ENCODE results near the gene MED10. TPM values are rescaled to one million over a fixed set of nuclear protein-coding genes. Genes with fewer than 3 reads are reported as not detected.

The MED10 gene
- total and polyA plus RNA-seq, 2 of the 4 experiments (the other 2 are of a cell fraction): 9.1 to 60.0 TPM

GRCh38 chr5:6372251-6373080 is 5.9 kb downstream of the MED10 start:
- peaks cover 2% of the 10 kb centered on the region; the same call in 1 of the 2 replicates for H3K4me1 ChIP-seq (ENCODE audit: control insufficient read depth, insufficient read depth, low read length)
- H3K27ac ChIP-seq (ENCODE audit: insufficient read depth, low read length): no peak overlapping the region
- H3K4ac ChIP-seq (ENCODE audit: low read depth, low read length): no peak overlapping the region
- H3K56ac ChIP-seq (ENCODE audit: extremely low read depth, insufficient read depth, low read length): no peak overlapping the region
- no TSS peak for BruUV-seq (replicated peaks)
- H4K20me1 ChIP-seq (ENCODE audit: insufficient read depth, low read length): peaks cover 21% of the 10 kb centered on the region
- H3K9me3 ChIP-seq (ENCODE audit: control insufficient read depth, insufficient read depth, low read length): no peaks in the 10 kb centered on the region
- no peak overlapping the region for H3K4me2 ChIP-seq (ENCODE audit: low read depth, low read length)
- H3K23ac ChIP-seq (ENCODE audit: low read depth, low read length): no peak overlapping the region
- no peak overlapping the region for H4K5ac ChIP-seq (ENCODE audit: low read depth, low read length)
- intact Hi-C loops (cut with micrococcal nuclease): loop anchor here (10.0 kb wide), 2 partner anchors 232 to 372 kb away; no protein-coding TSS in a partner anchor
- POLR2A ChIA-PET (ENCODE audit: unreplicated experiment): no interaction called here
- dilution Hi-C loops (cut with HindIII; ENCODE audit: low sequenced_read_pairs, unreplicated experiment): no loop called here
- H2BK5ac ChIP-seq (ENCODE audit: low read depth, low read length, poor library complexity, severe bottlenecking): no peak overlapping the region
- no peaks in the 10 kb centered on the region for H3K27me3 ChIP-seq (ENCODE audit: control insufficient read depth, insufficient read depth, low read length)
- H3K79me1 ChIP-seq (ENCODE audit: low read depth in 1 of 2, low read length in 2 of 2): peaks cover 20 to 29% of the 10 kb centered on the region in 2 experiments
- in situ Hi-C loops (cut with MboI; ENCODE audit: low sequenced_read_pairs): loop anchor here (10.0 kb wide), 2 partner anchors 222 to 878 kb away; no protein-coding TSS in a partner anchor
- H3K36me3 ChIP-seq (ENCODE audit: control insufficient read depth, insufficient read depth, low read length): peaks cover 56% of the 10 kb centered on the region
- H3K9me1 ChIP-seq (ENCODE audit: insufficient read depth, low read length): no peaks in the 10 kb centered on the region; the same call in 1 of the 2 replicates
- no peak overlapping the region for H3K9ac ChIP-seq (ENCODE audit: low read depth, low read length)
- no peak overlapping the region for H2AK5ac ChIP-seq (ENCODE audit: low read depth, low read length)
- H3K4me3 ChIP-seq (ENCODE audit: insufficient read depth, low read depth, low read length): no peak overlapping the region
- H3K14ac ChIP-seq (replicated peaks; ENCODE audit: low read depth, low read length): no peak overlapping the region
- no peak for ATAC-seq (ENCODE audit: low read depth)
- no peak overlapping the region for H4K91ac ChIP-seq (ENCODE audit: insufficient read depth, low read depth, low read length)
- no peak overlapping the region for H3K18ac ChIP-seq (ENCODE audit: low read depth, low read length)
- no peak overlapping the region for H2BK15ac ChIP-seq (ENCODE audit: low read depth, low read length)
- TF ChIP-seq RFX5 (IDR thresholded peaks at IDR 0.05; ENCODE audit: low read depth, low read length) (no peak), CEBPB (IDR thresholded peaks at IDR 0.05; ENCODE audit: low read depth, low read length) (no peak), RAD21 (IDR thresholded peaks at IDR 0.05; ENCODE audit: low read length) (no peak), SMC3 (IDR thresholded peaks at IDR 0.05; ENCODE audit: low read depth, low read length) (no peak), BHLHE40 (IDR thresholded peaks at IDR 0.05; ENCODE audit: low read depth, low read length) (no peak)
- CTCF ChIA-PET: interaction anchor here (0.6 kb wide), 1 partner anchor 247 kb away, joined by 4 read pairs; no protein-coding TSS in a partner anchor
- H2AFZ ChIP-seq (replicated peaks; ENCODE audit: low read length, poor library complexity): no peak overlapping the region
- no peak overlapping the region for H2AK9ac ChIP-seq (replicated peaks; ENCODE audit: low read depth, low read length, poor library complexity)
- H4K8ac ChIP-seq (ENCODE audit: low read depth in 2 of 2, low read length in 2 of 2): no peak overlapping the region
- no peak for DNase-seq
- H2BK120ac ChIP-seq (ENCODE audit: low read depth, low read length): no peak overlapping the region
- H2BK20ac ChIP-seq (ENCODE audit: low read depth, low read length): no peak overlapping the region
- 92% methylated on average over 11 of the region's 23 CpGs; no CpG with 5 or more reads in 1 of the 2 experiments for WGBS, 2 experiments (ENCODE audit: extremely low coverage in 2 of 2, insufficient read length in 1 of 2)

All from IMR-90 (cell line).